Ishikawa (cell line): ENCODE measurements around the gene FOXG1.

Experiments
- CREB1 ChIP-seq: IDR thresholded peaks from 2 replicates; pipeline ENCODE4 v1.6.1; 2012; ENCODE audit warnings: low read depth
- EGR1 ChIP-seq: IDR thresholded peaks from 2 replicates; pipeline ENCODE4 v1.6.1; 2012
- EP300 ChIP-seq: IDR thresholded peaks from 2 replicates; pipeline ENCODE4 v1.6.1; 2012; ENCODE audit warnings: borderline replicate concordance
- FOXM1 ChIP-seq: IDR thresholded peaks from 2 replicates; pipeline ENCODE4 v1.6.1; 2012; ENCODE audit warnings: low read depth, borderline replicate concordance
- MAX ChIP-seq: IDR thresholded peaks from 2 replicates; pipeline ENCODE4 v1.6.1; 2012
- NFIC ChIP-seq: IDR thresholded peaks from 2 replicates; pipeline ENCODE4 v1.6.1; 2012
- RAD21 ChIP-seq: IDR thresholded peaks from 2 replicates; pipeline ENCODE4 v1.6.1; 2012; ENCODE audit warnings: low read depth
- REST ChIP-seq: IDR thresholded peaks from 2 replicates; pipeline ENCODE4 v1.6.1; 2012; ENCODE audit warnings: low read depth, mild to moderate bottlenecking
- TAF1 ChIP-seq: IDR thresholded peaks from 2 replicates; pipeline ENCODE4 v1.6.1; 2012; ENCODE audit warnings: low read depth, mild to moderate bottlenecking
- TEAD4 ChIP-seq: IDR thresholded peaks from 2 replicates; pipeline ENCODE4 v1.6.1; 2012
- YY1 ChIP-seq: IDR thresholded peaks from 2 replicates; pipeline ENCODE4 v1.6.1; 2012; ENCODE audit warnings: low read depth
- ZBTB7A ChIP-seq: IDR thresholded peaks from 2 replicates; pipeline ENCODE4 v1.6.1; 2012; ENCODE audit warnings: low read depth
- TF ChIP-seq, protein P1 (sequence below): IDR thresholded peaks from 2 replicates; pipeline ENCODE4 v1.6.1; 2012

FOXG1 gene

GRCh38 chr14:28785096-28785952 lies 18.7 kb downstream of the FOXG1 start:
- TF ChIP-seq EGR1 (no peak), EP300 (no peak), YY1 (no peak), REST (no peak), CREB1 (no peak)
- TF ChIP-seq, protein P1, sequence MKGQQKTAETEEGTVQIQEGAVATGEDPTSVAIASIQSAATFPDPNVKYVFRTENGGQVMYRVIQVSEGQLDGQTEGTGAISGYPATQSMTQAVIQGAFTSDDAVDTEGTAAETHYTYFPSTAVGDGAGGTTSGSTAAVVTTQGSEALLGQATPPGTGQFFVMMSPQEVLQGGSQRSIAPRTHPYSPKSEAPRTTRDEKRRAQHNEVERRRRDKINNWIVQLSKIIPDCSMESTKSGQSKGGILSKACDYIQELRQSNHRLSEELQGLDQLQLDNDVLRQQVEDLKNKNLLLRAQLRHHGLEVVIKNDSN: no peak

DNA sequence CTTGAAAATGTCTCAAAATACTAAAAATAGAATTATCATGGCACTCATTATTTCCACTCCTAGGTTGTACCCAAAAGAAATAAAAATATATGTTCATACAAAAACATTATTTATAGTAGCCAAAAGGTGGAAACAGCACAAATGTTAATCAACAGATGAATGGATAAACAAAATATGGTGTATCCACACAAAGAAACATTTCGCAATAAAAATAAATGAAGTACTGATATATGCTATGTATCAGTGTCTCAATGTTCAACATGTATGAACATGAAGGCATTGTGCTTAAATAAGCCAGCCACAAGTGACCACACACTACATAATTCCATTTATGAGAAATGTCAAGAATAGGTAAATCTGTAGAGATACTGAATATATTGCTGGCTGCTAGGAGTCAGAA lies 40.9 kb downstream of the FOXG1 start:
- TF ChIP-seq EP300: no peak
- no peak for TF ChIP-seq EGR1
- no peak for TF ChIP-seq CREB1
- no peak for TF ChIP-seq REST
- TF ChIP-seq TEAD4: no peak
- no peak for TF ChIP-seq RAD21

DNA sequence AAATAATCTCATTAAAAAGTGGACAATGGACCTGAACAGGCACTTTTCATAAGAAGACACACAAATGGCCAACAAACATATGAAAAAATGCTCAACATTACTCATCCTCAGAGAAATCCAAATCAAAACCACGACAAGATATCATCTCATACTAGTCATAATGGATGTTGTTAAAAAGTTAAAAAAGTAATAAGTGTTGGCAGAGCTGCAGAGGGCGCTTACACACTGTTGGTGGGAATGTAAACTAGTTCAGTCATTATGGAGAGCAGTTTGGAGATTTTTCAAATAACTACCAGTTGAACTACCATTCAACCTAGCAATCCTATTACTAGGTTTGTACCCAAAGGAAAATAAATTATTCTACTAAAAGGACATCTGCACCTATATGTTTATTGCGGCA lies 47.2 kb downstream of the FOXG1 start:
- TF ChIP-seq, protein P1: no peak
- no peak for TF ChIP-seq EP300
- TF ChIP-seq ZBTB7A: no peak
- no peak for TF ChIP-seq TAF1
- TF ChIP-seq REST: no peak
- TF ChIP-seq FOXM1: no peak
- TF ChIP-seq EGR1: no peak
- no peak for TF ChIP-seq NFIC
- no peak for TF ChIP-seq MAX
- TF ChIP-seq RAD21: no peak
